Endodermal cell (in vitro differentiated cells): ENCODE measurements around the gene AFF3. TPM values are rescaled to one million over a fixed set of nuclear protein-coding genes. Genes with fewer than 3 reads are reported as not detected.

Experiments
- DNase-seq: peaks from one replicate; pipeline ENCODE4 v3.0.0-alpha.2; 2017
- H3K27ac ChIP-seq: 2 replicates; pipeline ENCODE4 v1.5.1; 2013; ENCODE audit warnings: mild to moderate bottlenecking, low read depth, low read length, moderate library complexity
- H3K27me3 ChIP-seq: 2 replicates; pipeline ENCODE4 v1.6.1; 2013; ENCODE audit warnings: mild to moderate bottlenecking, low read length, moderate library complexity; ENCODE audit not compliant: insufficient read depth, control insufficient read depth, poor library complexity, severe bottlenecking
- H3K36me3 ChIP-seq: 2 replicates; pipeline ENCODE4 v1.7.0; 2013; ENCODE audit warnings: mild to moderate bottlenecking, low read length, moderate library complexity; ENCODE audit not compliant: control insufficient read depth, insufficient read depth
- H3K4me1 ChIP-seq: one replicate; pipeline ENCODE4 v1.7.0; 2013; ENCODE audit warnings: low read length; ENCODE audit not compliant: control insufficient read depth, insufficient read depth
- H3K4me3 ChIP-seq: 2 replicates; pipeline ENCODE4 v1.5.1; 2013; ENCODE audit warnings: mild to moderate bottlenecking, low read length, moderate library complexity
- H3K9ac ChIP-seq: 2 replicates; pipeline ENCODE4 v1.6.1; 2013; ENCODE audit warnings: mild to moderate bottlenecking, low read length, moderate library complexity; ENCODE audit not compliant: poor library complexity, severe bottlenecking; ENCODE audit errors: extremely low read depth
- H3K9me3 ChIP-seq: 2 replicates; pipeline ENCODE4 v1.6.1; 2013; ENCODE audit warnings: mild to moderate bottlenecking, low read length, moderate library complexity; ENCODE audit not compliant: control insufficient read depth
- H3K27ac Mint-ChIP-seq: 2 replicates; pipeline ENCODE4 v1.8.0; 2020; ENCODE audit warnings: mixed read lengths
- H3K27me3 Mint-ChIP-seq: 2 replicates; pipeline ENCODE4 v1.8.0; 2021; ENCODE audit warnings: mild to moderate bottlenecking, mixed read lengths; ENCODE audit not compliant: insufficient read depth
- H3K36me3 Mint-ChIP-seq: 2 replicates; pipeline ENCODE4 v1.8.0; 2020; ENCODE audit warnings: low read depth, mixed read lengths
- H3K4me1 Mint-ChIP-seq: 2 replicates; pipeline ENCODE4 v1.8.0; 2020; ENCODE audit warnings: mixed read lengths
- H3K4me3 Mint-ChIP-seq: 2 replicates; pipeline ENCODE4 v1.8.0; 2020; ENCODE audit warnings: mild to moderate bottlenecking, moderate library complexity, mixed read lengths
- H3K9me3 Mint-ChIP-seq: 2 replicates; pipeline ENCODE4 v1.8.0; 2020; ENCODE audit warnings: mild to moderate bottlenecking, mixed read lengths
- CTCF ChIP-seq: fragments of 200-600 bp; sonication (generic); conservative IDR thresholded peaks from 2 replicates; pipeline ENCODE4 v1.5.0; 2021; ENCODE audit warnings: antibody characterized with exemption, mild to moderate bottlenecking
- WGBS, 2 experiments: methylation state at CpG; one replicate each; pipeline versions ENCODE4 v1.1.5 to v1.1.7; 2013; ENCODE audit warnings: missing lambda C conversion rate in 2 of 2, mixed read lengths in 1 of 2; ENCODE audit not compliant: insufficient coverage in 1 of 2, insufficient read length in 1 of 2; 5-methylcytosine and 5-hydroxymethylcytosine counted together
- total RNA-seq, 2 donors: library from RNA; stranded (reverse); fragmentation: NEBNext Ultra II Directional in 1 of 2; extraction: Animal tissue kit (Norgen Biotek cat#: 25700) in 1 of 2; gene quantifications; 2 replicates in 1 of 2; 3 replicates in 1 of 2; pipeline ENCODE4 v1.2.1, GENCODE V29; 2021

The AFF3 gene
- total RNA-seq, 2 donors from 2014 or later: 0.62 to 0.73 TPM

GRCh38 chr2:99840831-99841230 is 301.6 kb downstream of the AFF3 start:
- Mint-ChIP-seq H3K9me3 (no peaks in the 10 kb centered on the region), H3K4me3 (no peak overlapping the region), H3K27me3 (no peaks in the 10 kb centered on the region), H3K36me3 (no peaks in the 10 kb centered on the region), H3K4me1 (peaks cover 5% of the 10 kb centered on the region), H3K27ac (no peak overlapping the region)
- no peak overlapping the region for H3K27ac ChIP-seq
- no peak overlapping the region for H3K4me3 ChIP-seq
- no peaks in the 10 kb centered on the region for H3K36me3 ChIP-seq
- no peaks in the 10 kb centered on the region for H3K4me1 ChIP-seq
- H3K9me3 ChIP-seq: no peaks in the 10 kb centered on the region
- H3K27me3 ChIP-seq: no peaks in the 10 kb centered on the region
- DNase-seq: no peak
- no peak overlapping the region for H3K9ac ChIP-seq
- 83 to 86% methylated on average over 1 to 2 of the region's 3 CpGs for WGBS, 2 experiments
- peak; percentile 43 for TF ChIP-seq CTCF

- Mint-ChIP-seq H3K9me3 (no peaks in the 10 kb centered on the region), H3K4me1 (no peaks in the 10 kb centered on the region), H3K4me3 (no peak overlapping the region), H3K27me3 (peaks cover 6% of the 10 kb centered on the region), H3K36me3 (no peaks in the 10 kb centered on the region), H3K27ac (no peak overlapping the region)
- Histone ChIP-seq H3K9ac (no peak overlapping the region), H3K4me3 (no peak overlapping the region), H3K36me3 (no peaks in the 10 kb centered on the region), H3K27ac (peak overlapping the region; percentile 40), H3K4me1 (no peaks in the 10 kb centered on the region), H3K27me3 (no peaks in the 10 kb centered on the region), H3K9me3 (no peaks in the 10 kb centered on the region)
- no peak for TF ChIP-seq CTCF
- no peak for DNase-seq
- WGBS, 2 experiments: 78 to 89% methylated on average over 4 to 6 of the region's 6 CpGs
These were observed 305.4 kb downstream of the AFF3 start for GRCh38 chr2:99836690-99837605.

GRCh38 chr2:99834426-99834825 is 308.0 kb downstream of the AFF3 start:
- no peak for TF ChIP-seq CTCF
- H3K4me3 ChIP-seq: no peak overlapping the region
- H3K27me3 ChIP-seq: no peaks in the 10 kb centered on the region
- H3K36me3 Mint-ChIP-seq: no peaks in the 10 kb centered on the region
- no peak for DNase-seq
- H3K4me1 Mint-ChIP-seq: peaks cover 2% of the 10 kb centered on the region
- H3K27me3 Mint-ChIP-seq: peaks cover 6% of the 10 kb centered on the region
- H3K9ac ChIP-seq: no peak overlapping the region
- H3K36me3 ChIP-seq: no peaks in the 10 kb centered on the region
- H3K27ac ChIP-seq: no peak overlapping the region
- WGBS, 2 experiments: 83 to 89% methylated on average over 4 to 6 of the region's 6 CpGs
- H3K4me1 ChIP-seq: no peaks in the 10 kb centered on the region
- no peak overlapping the region for H3K27ac Mint-ChIP-seq
- H3K9me3 ChIP-seq: no peaks in the 10 kb centered on the region
- H3K4me3 Mint-ChIP-seq: no peak overlapping the region
- H3K9me3 Mint-ChIP-seq: no peaks in the 10 kb centered on the region
